T-cell (primary cell): Measurements from ENCODE around the gene SYT9. TPM values are rescaled to one million over a fixed set of nuclear protein-coding genes. Genes with fewer than 3 reads are reported as not detected.

Source experiments
- ATAC-seq, 4 experiments: fragments of 200-7000 bp in 3 of 4; fragments of 150-1000 bp in 1 of 4; cut with Tn5 transposase; replicated peaks in 1 of 4; 1 replicate in 3 of 4; 2 replicates in 1 of 4; pipeline ENCODE4 v1.10.0; 2021; ENCODE audit warnings: moderate library complexity in 3 of 4, mild to moderate bottlenecking in 2 of 4, moderate number of reproducible peaks in 1 of 4
- CTCF ChIA-PET, 2 donors: fragments of 300-600 bp; sonication (Branson Sonifier 250); formaldehyde crosslinking; loops; one replicate each; lab custom pipeline; 2022; ENCODE audit warnings: antibody characterized with exemption in 2 of 2; lab: Charles Lee
- POLR2A ChIA-PET, 2 donors: fragments of 300-600 bp; sonication (Branson Sonifier 250); formaldehyde crosslinking; loops; one replicate each; lab custom pipeline; 2022; ENCODE audit warnings: antibody characterized with exemption in 2 of 2; lab: Charles Lee
- DNase-seq, 35 experiments: peaks; one replicate each; pipeline versions ENCODE4 v3.0.0 to v3.0.0-alpha.2; 2013 to 2023
- H3K27ac ChIP-seq: one replicate; pipeline ENCODE4 v1.5.1; 2013; ENCODE audit warnings: low read length
- H3K27me3 ChIP-seq, 2 experiments: replicated peaks in 1 of 2; 1 replicate in 1 of 2; 2 replicates in 1 of 2; pipeline versions ENCODE4 v1.6.1 to v1.7.0; 2013; ENCODE audit warnings: low read length in 1 of 2, mixed read lengths in 1 of 2; ENCODE audit not compliant: control insufficient read depth in 2 of 2, insufficient read depth in 2 of 2; ENCODE audit errors: extremely low read depth in 1 of 2
- H3K36me3 ChIP-seq, 2 donors: 1 replicate in 1 of 2; 2 replicates in 1 of 2; pipeline versions ENCODE4 v1.6.1 to v1.7.0; 2013; ENCODE audit warnings: low read length in 1 of 2; ENCODE audit not compliant: control insufficient read depth in 2 of 2, insufficient read depth in 1 of 2; ENCODE audit errors: extremely low read depth in 1 of 2
- H3K4me1 ChIP-seq, 2 experiments: 1 replicate in 1 of 2; 2 replicates in 1 of 2; pipeline versions ENCODE4 v1.6.1 to v1.7.0; 2013; ENCODE audit warnings: low read length in 2 of 2, mixed read lengths in 1 of 2; ENCODE audit not compliant: insufficient read depth in 2 of 2, control insufficient read depth in 1 of 2; ENCODE audit errors: extremely low read depth in 1 of 2
- H3K4me3 ChIP-seq, 2 donors: 1 replicate in 1 of 2; 2 replicates in 1 of 2; pipeline versions ENCODE4 v1.5.1 to v1.7.0; 2013; ENCODE audit warnings: mild to moderate bottlenecking in 2 of 2, low read length in 1 of 2, moderate library complexity in 1 of 2; ENCODE audit not compliant: control insufficient read depth in 1 of 2; ENCODE audit errors: extremely low read depth in 1 of 2
- H3K9me3 ChIP-seq: 2 replicates; pipeline ENCODE4 v1.7.0; 2013
- H3K27ac Mint-ChIP-seq, 2 donors: one replicate each; pipeline ENCODE4 v1.8.0; 2020 to 2021; ENCODE audit warnings: mild to moderate bottlenecking in 2 of 2, mixed read lengths in 2 of 2
- H3K27me3 Mint-ChIP-seq, 2 donors: one replicate each; pipeline ENCODE4 v1.8.0; 2021 to 2022; ENCODE audit warnings: mixed read lengths in 2 of 2
- H3K36me3 Mint-ChIP-seq: one replicate; pipeline ENCODE4 v1.8.0; 2021; ENCODE audit warnings: mixed read lengths
- H3K4me1 Mint-ChIP-seq, 3 donors: one replicate each; pipeline ENCODE4 v1.8.0; 2020 to 2022; ENCODE audit warnings: mixed read lengths in 3 of 3, mild to moderate bottlenecking in 1 of 3
- H3K4me3 Mint-ChIP-seq, 3 donors: one replicate each; pipeline ENCODE4 v1.8.0; 2020 to 2022; ENCODE audit warnings: mild to moderate bottlenecking in 3 of 3, mixed read lengths in 3 of 3, moderate library complexity in 3 of 3
- H3K9me3 Mint-ChIP-seq, 3 donors: one replicate each; pipeline ENCODE4 v1.8.0; 2020 to 2022; ENCODE audit warnings: mixed read lengths in 3 of 3
- WGBS: methylation state at CpG from one replicate; pipeline ENCODE4 v1.1.5; 2013; ENCODE audit warnings: missing lambda C conversion rate; ENCODE audit not compliant: insufficient coverage; 5-methylcytosine and 5-hydroxymethylcytosine counted together
- total RNA-seq, 35 experiments: library from RNA in 6 of 35; stranded (reverse) in 6 of 35; fragments of 120-200 nt in 1 of 35; gene quantifications; one replicate each; pipeline versions ENCODE4 v1.2.1 to v1.2.4 and lab custom pipeline; 2013 to 2026

The SYT9 gene
- total RNA-seq, 5 donors from 2014 or later (not counting 1 experiment from before 2014, with no cell fraction given): not detected

- no peaks in the 10 kb centered on the region for H3K36me3 Mint-ChIP-seq
- H3K4me3 Mint-ChIP-seq: no peak overlapping the region
- Histone ChIP-seq H3K4me1 (no peaks in the 10 kb centered on the region), H3K27me3 (peaks cover 0 to 6% of the 10 kb centered on the region in 2 experiments), H3K4me3 (no peak overlapping the region), H3K9me3 (no peaks in the 10 kb centered on the region), H3K27ac (no peak overlapping the region), H3K36me3 (no peaks in the 10 kb centered on the region)
- no peak for ATAC-seq
- no peaks in the 10 kb centered on the region for H3K4me1 Mint-ChIP-seq
- H3K27ac Mint-ChIP-seq: no peak overlapping the region
- peaks cover 3 to 5% of the 10 kb centered on the region in 2 donors for H3K27me3 Mint-ChIP-seq
- WGBS: 78% methylated on average over 1 of the region's 4 CpGs
- CTCF ChIA-PET: interaction anchor here in 1 of 2 donors (0.7 kb wide), 1 partner anchor 197 kb away, joined by 3 read pairs; no protein-coding TSS in a partner anchor
- H3K9me3 Mint-ChIP-seq: no peaks in the 10 kb centered on the region
- POLR2A ChIA-PET: no interaction called here
- DNase-seq: no peak
These were observed 238.3 kb downstream of the SYT9 start for GRCh38 chr11:7490054-7490453.

GRCh38 chr11:7490535-7490934, 238.8 kb downstream of the SYT9 start:
- POLR2A ChIA-PET: no interaction called here

GRCh38 chr11:7492253-7492652, 240.5 kb downstream of the SYT9 start:
- Mint-ChIP-seq H3K9me3 (no peaks in the 10 kb centered on the region), H3K4me3 (no peak overlapping the region), H3K27ac (no peak overlapping the region), H3K36me3 (no peaks in the 10 kb centered on the region), H3K4me1 (peaks cover 0 to 4% (median 0%) of the 10 kb centered on the region in 3 donors), H3K27me3 (peaks cover 3% of the 10 kb centered on the region in 2 donors)
- Histone ChIP-seq H3K27me3 (no peaks in the 10 kb centered on the region), H3K36me3 (no peaks in the 10 kb centered on the region), H3K27ac (no peak overlapping the region), H3K4me1 (no peaks in the 10 kb centered on the region), H3K9me3 (no peaks in the 10 kb centered on the region), H3K4me3 (no peak overlapping the region)
- WGBS: no CpG with 5 or more reads among the region's 1 CpG
- DNase-seq (no peak), ATAC-seq (no peak)
- ChIA-PET CTCF (no interaction called here), POLR2A (interaction anchor here in 1 of 2 donors (0.7 kb wide), 1 partner anchor 1260 kb away, joined by 3 read pairs; no protein-coding TSS in a partner anchor)

More at GRCh38 chr11:7490535-7490934, 238.8 kb downstream of the SYT9 start:
- no peaks in the 10 kb centered on the region for H3K9me3 Mint-ChIP-seq
- Histone ChIP-seq H3K27me3 (peaks cover 0 to 4% of the 10 kb centered on the region in 2 experiments), H3K4me1 (no peaks in the 10 kb centered on the region), H3K4me3 (no peak overlapping the region), H3K27ac (no peak overlapping the region), H3K36me3 (no peaks in the 10 kb centered on the region), H3K9me3 (no peaks in the 10 kb centered on the region)
- no peak overlapping the region for H3K27ac Mint-ChIP-seq
- no peak overlapping the region for H3K4me3 Mint-ChIP-seq
- H3K4me1 Mint-ChIP-seq: no peaks in the 10 kb centered on the region
- H3K36me3 Mint-ChIP-seq: no peaks in the 10 kb centered on the region
- ATAC-seq (no peak), DNase-seq (no peak)
- peaks cover 3 to 5% of the 10 kb centered on the region in 2 donors for H3K27me3 Mint-ChIP-seq
- WGBS: no CpG with 5 or more reads among the region's 1 CpG
- CTCF ChIA-PET: interaction anchor here in 1 of 2 donors (0.7 kb wide), 1 partner anchor 196 kb away, joined by 3 read pairs; no protein-coding TSS in a partner anchor

- Mint-ChIP-seq H3K27me3 (peaks cover 3% of the 10 kb centered on the region in 2 donors), H3K4me1 (peaks cover 0 to 4% (median 0%) of the 10 kb centered on the region in 3 donors), H3K36me3 (no peaks in the 10 kb centered on the region), H3K27ac (no peak overlapping the region), H3K9me3 (no peaks in the 10 kb centered on the region), H3K4me3 (no peak overlapping the region)
- POLR2A ChIA-PET: no interaction called here
- CTCF ChIA-PET: no interaction called here
- ATAC-seq (no peak), DNase-seq (no peak)
- no peaks in the 10 kb centered on the region for H3K4me1 ChIP-seq
- 80% methylated on average over 1 of the region's 2 CpGs for WGBS
- no peak overlapping the region for H3K27ac ChIP-seq
- no peak overlapping the region for H3K4me3 ChIP-seq
- H3K27me3 ChIP-seq: no peaks in the 10 kb centered on the region
- H3K36me3 ChIP-seq: no peaks in the 10 kb centered on the region
- H3K9me3 ChIP-seq: no peaks in the 10 kb centered on the region
These were observed 242.0 kb downstream of the SYT9 start for GRCh38 chr11:7493670-7494069.

- Mint-ChIP-seq H3K4me1 (peaks cover 0 to 4% (median 0%) of the 10 kb centered on the region in 3 donors), H3K27me3 (peaks cover 3% of the 10 kb centered on the region in 2 donors), H3K4me3 (no peak overlapping the region), H3K36me3 (no peaks in the 10 kb centered on the region), H3K9me3 (no peaks in the 10 kb centered on the region), H3K27ac (no peak overlapping the region)
- no peak for DNase-seq
- Histone ChIP-seq H3K4me3 (no peak overlapping the region), H3K27me3 (no peaks in the 10 kb centered on the region), H3K9me3 (no peaks in the 10 kb centered on the region), H3K4me1 (no peaks in the 10 kb centered on the region), H3K27ac (no peak overlapping the region), H3K36me3 (no peaks in the 10 kb centered on the region)
- ATAC-seq: no peak
- POLR2A ChIA-PET: no interaction called here
- CTCF ChIA-PET: no interaction called here
- WGBS: 92% methylated on average over 2 of the region's 5 CpGs
These were observed 242.5 kb downstream of the SYT9 start for GRCh38 chr11:7494086-7494745.

- POLR2A ChIA-PET: interaction anchor here in 1 of 2 donors (0.6 kb wide), 1 partner anchor 48 kb away, joined by 3 read pairs; no protein-coding TSS in a partner anchor
- H3K36me3 ChIP-seq: no peaks in the 10 kb centered on the region
- CTCF ChIA-PET: interaction anchor here in 1 of 2 donors (0.5 kb wide), 1 partner anchor 53 kb away, joined by 3 read pairs; no protein-coding TSS in a partner anchor
These were observed 244.3 kb downstream of the SYT9 start for GRCh38 chr11:7495882-7496551.

More at GRCh38 chr11:7495882-7496551, 244.3 kb downstream of the SYT9 start:
- WGBS: 62% methylated on average over 4 of the region's 4 CpGs
- Histone ChIP-seq H3K4me3 (no peak overlapping the region), H3K9me3 (no peaks in the 10 kb centered on the region), H3K27me3 (peaks cover 0 to 8% of the 10 kb centered on the region in 2 experiments), H3K27ac (no peak overlapping the region), H3K4me1 (no peaks in the 10 kb centered on the region)
- Mint-ChIP-seq H3K9me3 (no peaks in the 10 kb centered on the region), H3K27ac (no peak overlapping the region), H3K27me3 (peaks cover 3% of the 10 kb centered on the region in 2 donors), H3K4me1 (peaks cover 0 to 4% (median 0%) of the 10 kb centered on the region in 3 donors), H3K36me3 (no peaks in the 10 kb centered on the region), H3K4me3 (no peak overlapping the region)
- no peak for ATAC-seq
- peak in 1 of 35 experiments; percentile 16 for DNase-seq
